ENCODE data around the gene HAND2.

DNA sequence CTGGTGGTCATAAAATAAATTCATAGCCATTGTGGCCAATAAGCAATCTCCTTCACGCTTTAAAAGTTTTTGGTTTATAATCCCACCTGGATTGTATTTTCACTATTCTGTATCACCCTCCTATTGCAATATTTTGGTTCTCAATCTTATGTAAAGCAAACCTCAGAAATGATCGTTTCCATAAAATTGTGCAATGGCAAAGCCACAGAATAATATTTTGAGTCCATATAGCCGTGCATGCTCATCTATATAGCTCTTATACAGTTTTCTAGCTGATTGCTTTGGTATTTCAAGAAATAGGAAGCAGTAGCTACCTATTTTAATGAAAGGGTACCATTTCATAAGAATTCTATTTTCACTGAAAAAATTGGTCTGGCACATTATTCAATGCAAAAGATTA is 10.0 kb upstream of the HAND2 start:
- TF ChIP-seq, protein P1, sequence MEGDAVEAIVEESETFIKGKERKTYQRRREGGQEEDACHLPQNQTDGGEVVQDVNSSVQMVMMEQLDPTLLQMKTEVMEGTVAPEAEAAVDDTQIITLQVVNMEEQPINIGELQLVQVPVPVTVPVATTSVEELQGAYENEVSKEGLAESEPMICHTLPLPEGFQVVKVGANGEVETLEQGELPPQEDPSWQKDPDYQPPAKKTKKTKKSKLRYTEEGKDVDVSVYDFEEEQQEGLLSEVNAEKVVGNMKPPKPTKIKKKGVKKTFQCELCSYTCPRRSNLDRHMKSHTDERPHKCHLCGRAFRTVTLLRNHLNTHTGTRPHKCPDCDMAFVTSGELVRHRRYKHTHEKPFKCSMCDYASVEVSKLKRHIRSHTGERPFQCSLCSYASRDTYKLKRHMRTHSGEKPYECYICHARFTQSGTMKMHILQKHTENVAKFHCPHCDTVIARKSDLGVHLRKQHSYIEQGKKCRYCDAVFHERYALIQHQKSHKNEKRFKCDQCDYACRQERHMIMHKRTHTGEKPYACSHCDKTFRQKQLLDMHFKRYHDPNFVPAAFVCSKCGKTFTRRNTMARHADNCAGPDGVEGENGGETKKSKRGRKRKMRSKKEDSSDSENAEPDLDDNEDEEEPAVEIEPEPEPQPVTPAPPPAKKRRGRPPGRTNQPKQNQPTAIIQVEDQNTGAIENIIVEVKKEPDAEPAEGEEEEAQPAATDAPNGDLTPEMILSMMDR (IDR thresholded peaks at IDR 0.05): no peak
- TF ChIP-seq POLR2A (IDR thresholded peaks at IDR 0.05): no peak
- no peak for TF ChIP-seq POLR2AphosphoS5 (IDR thresholded peaks at IDR 0.05; ENCODE audit: insufficient read depth in 1 of 2, low read depth in 1 of 2)

Data from vagina (tissue), 2 donors.